Measurements from ENCODE around the gene HRAS. TPM values are rescaled to one million over a fixed set of nuclear protein-coding genes. Genes with fewer than 3 reads are reported as not detected.

The HRAS gene
- total and polyA plus RNA-seq, 2 of the 13 experiments (the other 11 are each of a cell fraction or from before 2014, with no cell fraction given) = 32.9 to 50.0 TPM

- TF ChIP-seq ARID5B (CRISPR knock-in tag; IDR thresholded peaks at IDR 0.05) = peak; percentile 63
- TF ChIP-seq POGK (CRISPR knock-in tag; conservative IDR thresholded peaks at IDR 0.05) = no peak
- TF ChIP-seq CEBPB (IDR thresholded peaks at IDR 0.05; ENCODE audit: borderline replicate concordance, low read depth, low read length) = peak; percentile 22; the same call in 1 of the 2 replicates
- peak; percentile 75 for TF ChIP-seq MED1 (CRISPR knock-in tag; IDR thresholded peaks at IDR 0.05)
- peak; percentile 57; the same call in 1 of the 2 replicates for TF ChIP-seq ZNF143 (CRISPR knock-in tag; IDR thresholded peaks at IDR 0.05)
- TF ChIP-seq MLX (CRISPR knock-in tag; IDR thresholded peaks at IDR 0.05) = peak; percentile 79
- TF ChIP-seq POGZ (CRISPR knock-in tag; IDR thresholded peaks at IDR 0.05) = no peak
- TF ChIP-seq NFE2L2 (IDR thresholded peaks at IDR 0.05; ENCODE audit: low read length) = no peak
- TF ChIP-seq MTA3 (CRISPR knock-in tag; IDR thresholded peaks at IDR 0.05) = no peak
- peak; percentile 77 for TF ChIP-seq PAXIP1 (CRISPR knock-in tag; conservative IDR thresholded peaks at IDR 0.05)
- no peak for TF ChIP-seq ZNF383 (CRISPR knock-in tag; IDR thresholded peaks at IDR 0.05; ENCODE audit: borderline replicate concordance)
- TF ChIP-seq HOXA5 (CRISPR knock-in tag; IDR thresholded peaks at IDR 0.05) = 0 out of 2 replicates have a peak, but pooled peaks have one; percentile 47
- 0 out of 2 replicates have a peak, but pooled peaks have one; percentile 75 for TF ChIP-seq ZNF232 (CRISPR knock-in tag; IDR thresholded peaks at IDR 0.05; ENCODE audit: borderline replicate concordance)
- peak; percentile 16; the same call in 1 of the 2 replicates for TF ChIP-seq DRAP1 (CRISPR knock-in tag; IDR thresholded peaks at IDR 0.05)
- TF ChIP-seq ZNF841 (CRISPR knock-in tag; IDR thresholded peaks at IDR 0.05; ENCODE audit: borderline replicate concordance) = no peak
- 0 out of 2 replicates have a peak, but pooled peaks have one; percentile 23 for TF ChIP-seq CBX5 (CRISPR knock-in tag; IDR thresholded peaks at IDR 0.05; ENCODE audit: borderline replicate concordance)
- no peak for TF ChIP-seq ZBTB26 (CRISPR knock-in tag; IDR thresholded peaks at IDR 0.05; ENCODE audit: borderline replicate concordance)
Observed at GRCh38 chr11:579830-580601, 44.6 kb upstream of the HRAS start (continued).
